Measurements from ENCODE around the gene SEL1L3.

The SEL1L3 gene

DNA sequence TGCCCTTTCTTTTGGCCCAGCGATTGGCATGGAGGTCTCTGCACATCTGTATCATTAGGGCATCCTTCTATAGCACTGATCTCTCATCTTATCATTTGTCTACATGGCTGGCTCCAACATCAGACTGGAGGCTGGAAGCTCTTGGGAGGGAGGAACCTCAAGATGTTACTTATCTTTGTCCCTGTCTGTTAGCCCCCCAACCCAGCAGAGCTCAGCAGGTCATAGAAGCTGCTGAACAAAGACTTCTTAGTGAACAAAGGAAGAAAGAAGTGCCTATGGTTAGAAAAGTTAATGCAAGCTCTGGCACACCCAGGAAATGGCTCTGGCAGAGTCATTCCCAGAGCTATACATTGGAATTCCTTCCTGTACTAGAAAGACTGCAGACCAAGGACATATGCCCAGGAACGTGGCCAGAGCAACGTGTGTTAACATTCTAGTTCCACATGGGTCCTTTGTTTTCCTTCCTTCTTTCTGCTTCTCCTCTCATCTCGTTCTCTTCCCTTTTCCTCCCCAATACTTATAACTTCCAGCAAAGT, 74.0 kb downstream of the SEL1L3 start:
- no peak for DNase-seq (ENCODE audit: low spot score)

DNA sequence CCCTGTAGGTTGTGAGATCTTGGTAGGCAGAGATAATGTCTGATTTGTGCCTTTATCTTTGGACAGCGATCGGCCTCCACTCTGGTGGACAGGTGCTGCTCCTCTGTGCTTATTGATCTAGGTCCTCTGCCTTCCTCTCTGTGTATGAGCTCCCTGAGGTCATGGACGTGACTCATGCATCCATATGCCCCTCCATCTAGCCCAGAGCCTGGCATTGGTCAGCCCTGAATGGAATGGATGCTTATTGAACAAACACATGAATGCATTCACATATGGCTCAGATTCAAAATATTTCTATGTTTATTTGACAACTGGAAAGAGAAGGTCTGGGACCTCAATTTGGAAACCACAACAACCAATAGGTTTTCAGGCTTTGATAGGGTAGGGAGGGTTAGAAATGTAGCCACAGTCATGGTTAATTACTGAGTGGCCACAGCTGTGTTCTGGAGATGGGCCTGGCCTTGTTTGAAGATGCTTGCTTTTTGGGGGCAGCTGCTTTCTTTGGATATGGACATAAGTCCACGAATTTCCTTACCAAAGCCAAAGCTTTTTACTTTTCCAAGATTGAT, 76.2 kb downstream of the SEL1L3 start:
- DNase-seq (ENCODE audit: low spot score), result no peak

DNA sequence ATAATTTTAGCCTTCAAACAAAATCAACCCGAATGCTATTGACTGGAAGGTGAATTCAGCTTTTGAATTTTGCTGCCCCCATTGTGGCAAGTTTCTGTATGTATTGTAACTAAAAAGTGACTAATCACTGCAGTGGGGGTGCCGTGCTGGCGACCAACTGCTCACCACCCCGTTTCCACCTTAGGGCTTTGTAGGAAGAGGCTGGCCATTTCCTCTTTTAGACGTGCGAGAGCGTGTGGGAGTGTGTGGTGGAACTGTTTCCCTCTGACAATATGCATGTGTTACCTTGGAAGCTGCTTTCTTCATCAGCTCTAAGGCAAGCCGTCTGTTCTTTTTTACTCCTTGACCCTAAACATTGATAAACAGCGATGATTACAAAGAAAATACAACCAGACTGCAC, 78.8 kb downstream of the SEL1L3 start:
- DNase-seq (ENCODE audit: low spot score), result no peak

DNA sequence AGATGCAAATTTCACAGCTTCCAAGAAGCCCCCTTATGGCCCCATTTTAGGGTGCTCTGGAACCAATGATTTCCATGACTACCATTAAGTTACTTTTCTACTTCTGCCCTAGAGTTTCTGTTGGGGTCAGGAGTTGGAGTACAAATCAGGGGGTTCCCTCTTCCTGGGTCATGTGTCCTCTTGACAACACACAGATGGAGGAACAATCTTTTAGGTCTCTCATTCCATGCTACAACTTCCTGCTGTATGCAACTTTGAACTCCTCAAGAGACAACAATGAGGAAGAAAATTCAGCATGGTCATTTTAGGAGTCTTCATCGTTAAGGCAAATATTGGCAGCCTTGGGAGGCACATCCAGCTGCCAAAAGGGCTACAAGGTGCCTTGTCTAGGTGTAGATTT, 79.7 kb downstream of the SEL1L3 start:
- DNase-seq (ENCODE audit: low spot score), result no peak

DNA sequence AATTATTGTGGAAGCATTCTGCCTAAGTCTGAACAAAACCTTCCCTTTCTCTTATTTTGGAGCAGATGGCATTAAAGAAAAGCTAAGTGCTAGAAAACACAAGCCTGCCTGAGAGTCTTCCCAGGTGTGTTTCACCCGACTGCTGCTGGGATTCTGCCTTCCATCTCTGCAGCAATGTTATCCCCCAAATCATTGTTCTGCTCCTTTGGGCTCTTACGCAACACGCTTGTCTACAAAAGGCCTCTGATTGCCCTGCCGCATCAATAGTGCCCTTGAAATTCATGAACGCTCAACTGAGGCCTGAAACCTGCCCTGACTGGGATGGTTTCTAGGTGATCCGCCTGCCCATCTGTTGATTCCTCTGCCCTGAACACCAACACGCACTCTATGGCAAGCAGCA, 80.3 kb downstream of the SEL1L3 start:
- no peak for DNase-seq (ENCODE audit: low spot score)

DNA sequence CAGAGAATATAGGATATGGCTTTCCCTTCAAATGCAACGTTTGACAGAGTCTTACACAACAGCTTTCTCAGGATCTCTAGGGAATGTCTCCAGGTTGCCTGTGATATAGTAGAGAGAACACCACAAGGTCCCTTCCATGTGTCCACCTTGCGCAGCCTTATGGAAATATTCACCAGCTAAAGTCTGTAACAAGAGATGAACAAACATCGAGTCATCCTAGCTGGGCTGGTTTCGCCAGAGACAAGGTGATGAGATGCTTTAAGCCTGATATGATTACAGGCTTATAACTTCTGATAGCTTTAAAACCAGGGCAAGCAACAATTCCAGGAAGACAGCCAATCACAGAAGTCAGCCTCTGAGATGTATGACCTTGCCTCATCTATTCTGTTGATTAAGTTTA, 83.8 kb downstream of the SEL1L3 start:
- no peak for DNase-seq (ENCODE audit: low spot score)

DNA sequence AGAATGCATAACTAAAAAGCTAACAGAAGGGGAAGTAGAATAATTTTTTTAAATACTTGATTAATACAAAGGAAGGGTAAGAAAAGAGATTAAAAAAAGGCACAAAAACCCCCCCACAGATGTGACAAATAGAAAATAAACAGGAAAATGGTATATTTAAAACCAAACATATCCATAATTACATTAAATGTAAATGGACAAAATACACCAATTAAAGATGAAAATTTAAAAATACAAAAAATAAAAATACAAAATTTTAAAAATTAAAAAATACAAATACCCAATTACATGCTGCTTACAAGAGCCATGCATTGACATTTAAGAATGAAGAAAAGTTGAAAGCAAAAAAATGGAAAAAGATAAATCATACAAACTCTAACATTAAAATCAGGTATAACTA, 86.0 kb downstream of the SEL1L3 start:
- DNase-seq (ENCODE audit: low spot score), result no peak

DNA sequence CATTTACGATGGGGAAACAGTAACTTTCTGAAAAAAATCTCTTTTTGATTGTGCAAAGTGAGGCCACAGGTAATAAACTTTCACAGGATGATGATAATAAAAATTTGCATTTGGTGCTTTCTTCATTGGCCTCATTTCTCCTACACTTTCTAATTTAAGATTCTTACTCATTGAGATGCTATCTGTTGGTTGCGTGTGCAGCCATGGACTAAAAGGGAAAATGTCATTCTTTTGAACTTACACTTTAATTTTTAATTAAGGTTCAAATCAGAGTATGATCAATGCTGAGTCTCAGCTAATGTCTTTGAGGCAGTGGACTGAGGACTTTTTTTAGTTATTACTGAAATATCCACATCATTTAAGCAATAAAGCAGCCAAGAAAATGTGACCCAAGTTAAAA, 87.6 kb downstream of the SEL1L3 start:
- no peak for DNase-seq (ENCODE audit: low spot score)

DNA sequence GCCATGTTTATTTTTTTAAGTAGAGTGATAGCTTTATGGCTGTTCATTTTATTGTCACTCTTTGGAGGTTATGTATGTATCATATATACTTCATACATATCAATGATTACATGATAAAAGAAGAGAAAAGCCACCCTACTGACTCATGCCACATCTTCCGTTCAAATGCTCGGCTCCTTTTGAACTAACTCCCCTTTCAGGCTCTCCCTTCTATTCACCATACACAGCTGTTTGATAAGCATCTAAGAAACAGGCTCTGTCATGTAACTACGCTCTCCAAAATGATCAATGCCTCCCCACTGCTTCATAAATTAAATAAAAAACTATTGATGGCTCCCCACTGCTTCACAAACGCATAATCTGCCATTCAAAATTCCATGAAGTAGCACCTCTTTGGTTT, 89.4 kb downstream of the SEL1L3 start:
- DNase-seq (ENCODE audit: low spot score), result no peak

DNA sequence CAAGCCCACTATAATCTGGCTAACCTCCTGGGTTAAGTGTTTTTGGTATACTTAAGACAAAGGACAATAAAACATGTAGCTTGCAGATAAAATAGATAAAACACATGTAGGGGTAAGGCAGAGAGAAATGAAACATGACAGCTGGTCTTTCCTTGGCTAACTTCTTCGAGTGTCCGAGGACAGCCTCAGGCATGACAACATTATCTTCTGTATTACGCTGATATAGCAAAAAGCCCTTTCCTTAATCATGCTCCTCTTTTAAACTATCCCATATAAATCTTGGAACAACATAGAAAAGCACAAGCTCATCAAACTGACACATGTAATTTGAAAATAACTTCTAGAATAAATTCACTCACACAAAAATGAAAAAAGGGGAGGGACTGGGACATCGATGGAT, 91.1 kb downstream of the SEL1L3 start:
- no peak for DNase-seq (ENCODE audit: low spot score)

DNA sequence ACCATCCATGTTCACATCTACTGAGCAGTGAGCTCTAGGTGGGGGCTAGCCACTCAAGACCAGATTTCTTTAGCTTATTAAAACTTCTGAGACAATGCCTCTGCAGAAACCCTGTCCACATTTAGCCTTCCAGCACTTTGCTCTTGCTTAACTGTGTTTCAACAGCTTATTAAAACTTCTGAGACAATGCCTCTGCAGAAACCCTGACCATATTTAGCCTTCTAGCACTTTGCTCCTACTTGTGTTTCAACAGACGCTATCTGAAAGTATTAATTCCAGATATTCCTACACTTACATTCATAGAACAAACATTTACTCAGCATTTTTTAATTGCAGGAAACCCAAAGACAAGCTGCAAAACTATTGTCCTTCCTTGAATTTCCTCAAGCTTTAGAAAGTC, 91.9 kb downstream of the SEL1L3 start:
- DNase-seq (ENCODE audit: low spot score), result no peak

DNA sequence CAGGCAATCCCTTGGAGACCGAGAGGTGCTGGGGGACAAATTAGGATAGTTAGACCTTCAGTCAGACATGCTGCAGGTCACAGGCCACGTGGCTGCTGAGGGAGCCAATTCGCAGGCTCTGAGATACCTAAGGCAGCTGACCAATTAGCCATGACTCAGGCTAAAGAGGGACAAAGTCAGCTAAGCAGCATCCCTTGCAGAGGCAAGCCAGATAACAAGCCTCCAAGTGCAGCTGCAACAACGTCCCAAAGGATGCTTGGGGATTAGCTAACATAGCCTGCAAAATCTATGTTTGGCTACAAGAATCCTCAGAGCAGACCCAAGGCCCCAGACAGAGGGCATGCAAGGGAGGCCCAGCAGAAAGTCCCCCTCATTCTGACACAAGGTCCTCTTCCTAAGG, 93.5 kb downstream of the SEL1L3 start:
- DNase-seq (ENCODE audit: low spot score), result no peak

DNA sequence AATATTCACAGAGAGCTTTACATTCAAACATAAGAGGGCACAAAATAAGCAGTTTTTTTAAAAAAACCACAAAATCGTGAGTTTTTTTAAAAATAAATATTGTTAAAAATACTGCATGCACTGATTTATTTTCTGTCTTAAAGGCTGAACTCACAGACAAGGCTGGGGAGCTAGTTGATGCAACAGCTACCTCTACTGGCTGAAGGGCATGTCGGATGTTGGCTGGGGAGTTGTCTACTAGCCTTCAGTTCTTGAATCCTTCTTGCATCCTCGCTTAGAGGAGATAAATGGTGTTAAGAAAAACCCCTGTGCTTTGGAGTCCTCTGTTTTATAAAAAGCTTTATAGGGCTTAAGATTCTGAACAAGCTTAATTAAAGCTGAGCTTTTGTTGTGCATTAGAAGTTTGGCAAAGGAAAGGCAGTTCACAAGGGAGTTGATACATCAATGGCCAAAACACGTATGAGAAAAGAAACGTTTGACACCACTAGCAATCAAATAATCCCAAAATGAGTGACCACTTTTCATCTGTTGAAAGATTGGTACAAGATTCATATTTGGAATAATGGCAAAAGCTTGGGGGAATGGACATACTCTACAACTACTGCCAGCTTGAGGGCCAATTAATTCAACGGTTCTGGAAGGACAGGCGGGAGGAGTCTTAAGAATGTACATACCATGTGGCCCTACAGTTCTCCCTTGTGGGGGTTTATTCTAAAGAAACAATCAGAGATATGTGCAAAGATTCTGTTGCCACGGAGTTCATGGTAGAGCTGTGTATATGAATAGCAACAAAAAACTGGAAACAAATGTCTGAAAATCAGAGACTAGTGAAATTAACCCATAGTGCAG, 94.7 kb downstream of the SEL1L3 start:
- peak; percentile 62 for DNase-seq (ENCODE audit: low spot score)

DNA sequence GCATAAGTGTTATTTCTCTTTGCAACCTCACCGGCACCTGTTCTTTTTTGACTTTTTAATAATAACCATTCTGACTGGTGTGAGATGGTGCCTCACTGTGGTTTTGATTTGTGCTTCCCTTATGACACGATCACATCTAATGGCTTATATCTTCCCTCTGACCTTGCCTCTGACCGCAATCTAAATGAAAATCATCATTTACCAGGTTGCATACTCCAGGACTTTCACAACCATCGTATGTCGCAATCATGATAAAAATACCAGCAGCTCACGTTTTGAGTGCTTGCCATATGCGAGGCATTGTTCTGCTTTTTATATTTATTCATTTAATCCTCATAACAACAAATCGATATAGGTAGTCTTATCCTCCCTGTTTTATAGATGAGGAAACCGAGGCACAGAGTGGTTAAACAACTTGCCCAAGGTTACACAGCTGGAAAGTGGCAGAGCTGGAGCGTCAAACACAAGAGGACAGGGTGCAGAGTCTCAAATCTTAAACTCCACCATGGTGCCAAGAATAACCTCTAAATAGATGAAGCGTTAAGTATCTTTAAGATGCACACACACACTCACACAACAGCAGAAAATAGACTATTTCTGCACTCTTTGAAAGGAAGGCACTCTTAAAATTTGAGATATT, 102.2 kb downstream of the SEL1L3 start:
- no peak for DNase-seq (ENCODE audit: low spot score)

DNA sequence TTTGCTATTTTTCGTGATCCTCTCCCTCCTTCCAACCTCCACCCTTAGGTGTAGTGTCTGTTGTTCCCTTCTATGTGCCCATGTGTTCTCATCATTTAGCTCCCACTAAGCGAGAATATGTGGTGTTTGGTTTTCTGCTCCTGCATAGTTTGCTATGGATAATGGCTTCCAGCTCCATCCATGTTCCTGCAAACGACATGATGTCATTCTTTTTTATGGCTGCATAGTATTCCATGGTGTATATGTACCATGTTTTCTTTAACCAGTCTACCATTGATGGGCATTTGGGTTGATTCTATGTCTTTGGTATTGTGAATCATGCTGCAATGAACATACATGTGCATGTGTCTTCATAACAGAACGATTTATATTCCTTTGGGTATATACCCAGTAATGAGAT, 102.7 kb downstream of the SEL1L3 start:
- no peak for DNase-seq (ENCODE audit: low spot score)

DNA sequence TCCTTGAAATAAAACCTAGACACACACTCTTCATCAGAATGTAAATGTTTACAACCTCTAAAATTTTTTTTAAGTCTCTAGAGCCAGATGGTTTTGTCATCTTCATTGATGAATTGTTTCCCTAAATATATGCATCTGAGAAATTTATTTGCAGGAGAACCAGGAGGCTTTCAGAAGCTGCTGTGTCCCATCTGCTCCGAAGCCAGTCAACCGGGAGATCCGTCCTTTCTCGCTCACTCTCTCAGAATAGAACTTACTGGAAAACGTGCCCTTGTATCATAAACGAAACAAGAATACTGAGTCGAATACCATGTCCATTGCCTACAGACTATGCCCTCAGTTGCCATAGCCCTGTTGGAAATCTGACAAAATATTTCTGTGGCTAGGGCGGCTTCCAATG, 103.7 kb downstream of the SEL1L3 start:
- no peak for DNase-seq (ENCODE audit: low spot score)

DNA sequence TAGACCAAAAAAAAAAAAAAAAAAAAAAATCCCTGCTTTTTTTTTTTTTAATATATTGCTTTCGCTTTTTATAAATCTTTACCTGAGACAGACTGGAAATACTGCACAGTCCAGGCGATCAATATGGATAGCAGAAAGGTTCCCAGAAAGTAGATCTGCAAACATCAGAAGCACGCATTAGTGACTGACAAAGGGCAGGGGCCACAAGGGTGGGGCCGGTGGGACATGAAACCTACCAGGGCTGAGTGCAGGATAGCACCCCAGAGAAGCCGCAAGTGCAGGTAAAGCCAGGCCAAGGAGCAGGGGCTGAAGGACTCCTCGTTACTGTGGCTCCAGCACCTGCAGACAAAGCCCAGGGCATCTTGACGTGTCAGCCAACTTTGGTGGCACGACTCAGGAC, 105.3 kb downstream of the SEL1L3 start:
- DNase-seq (ENCODE audit: low spot score), result no peak

DNA sequence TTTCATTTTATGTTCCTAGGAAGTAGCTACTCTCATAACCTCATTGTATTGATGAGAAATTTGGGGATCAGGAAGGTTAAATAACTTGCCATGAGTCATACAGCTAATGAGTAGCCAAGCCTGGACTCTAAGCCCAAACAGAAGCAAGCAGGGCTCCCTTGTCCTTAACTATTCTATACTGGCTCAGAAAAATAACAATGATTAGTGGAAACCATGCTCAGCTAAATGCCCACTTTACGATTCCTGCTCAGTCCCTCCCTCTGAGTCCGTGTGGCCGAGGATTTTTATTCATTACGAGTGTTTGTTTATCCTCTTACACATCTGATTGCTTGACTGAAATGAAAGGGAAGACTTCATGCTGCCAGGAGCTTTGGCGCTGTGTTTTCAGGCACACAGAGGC, 106.3 kb downstream of the SEL1L3 start:
- DNase-seq (ENCODE audit: low spot score), result no peak

DNA sequence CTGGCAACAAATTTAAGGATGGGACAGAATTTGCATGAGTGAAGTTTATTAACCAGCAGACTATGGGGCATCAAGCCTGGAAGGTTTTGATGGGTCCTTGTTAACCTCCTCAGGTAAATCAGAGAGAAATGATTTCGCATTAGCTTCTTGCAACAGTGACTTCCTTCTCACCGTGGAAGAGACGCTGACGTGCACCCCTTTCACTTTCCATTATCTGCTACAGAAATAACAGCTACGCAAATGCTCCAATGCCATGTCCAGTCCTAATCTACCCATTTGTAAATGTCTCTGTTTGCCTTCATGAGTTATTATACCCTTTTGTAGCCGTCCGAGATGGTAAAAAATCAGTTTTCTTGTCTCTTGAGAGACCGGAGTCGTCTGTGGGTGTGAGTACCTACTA, 106.9 kb downstream of the SEL1L3 start:
- DNase-seq (ENCODE audit: low spot score), result no peak

DNA sequence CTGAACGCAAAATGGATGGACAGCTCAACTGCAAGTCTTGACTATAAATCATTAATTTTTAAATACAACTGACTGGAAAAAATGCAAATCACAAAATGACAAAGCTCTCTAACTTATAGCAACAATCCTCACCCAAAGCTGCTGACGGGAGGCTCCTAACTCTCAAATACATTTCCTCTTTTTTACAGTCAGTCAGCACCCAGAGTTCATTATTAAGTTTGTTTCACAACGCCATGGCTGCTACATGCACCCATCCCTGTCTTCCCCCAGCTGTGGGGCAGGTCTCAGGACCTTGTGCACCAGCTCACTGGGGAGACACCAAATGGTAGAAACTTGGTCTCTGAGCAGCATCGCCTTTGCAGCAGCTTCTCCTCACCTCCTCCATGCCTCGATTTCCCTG, 109.5 kb downstream of the SEL1L3 start:
- DNase-seq (ENCODE audit: low spot score), result no peak

DNA sequence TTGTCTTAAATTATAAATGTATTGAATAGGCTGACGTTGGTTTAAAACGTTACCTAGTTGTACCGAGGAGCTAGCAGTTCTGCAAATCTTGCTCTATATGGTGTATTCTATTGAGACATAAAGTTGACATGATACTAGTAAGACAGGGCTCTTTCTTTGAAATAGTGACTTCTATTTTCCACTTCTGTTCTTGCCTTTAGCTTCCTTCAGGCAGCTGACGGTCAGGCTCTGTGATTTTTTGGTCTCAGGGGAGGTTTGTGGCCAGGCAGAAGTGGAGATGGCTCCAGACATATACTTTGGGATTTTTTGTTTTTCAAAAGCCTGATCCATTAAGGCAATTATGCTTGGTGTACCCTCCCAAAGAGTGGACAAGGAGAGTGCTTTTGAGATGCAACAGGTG, 111.9 kb downstream of the SEL1L3 start:
- no peak for DNase-seq (ENCODE audit: low spot score)

DNA sequence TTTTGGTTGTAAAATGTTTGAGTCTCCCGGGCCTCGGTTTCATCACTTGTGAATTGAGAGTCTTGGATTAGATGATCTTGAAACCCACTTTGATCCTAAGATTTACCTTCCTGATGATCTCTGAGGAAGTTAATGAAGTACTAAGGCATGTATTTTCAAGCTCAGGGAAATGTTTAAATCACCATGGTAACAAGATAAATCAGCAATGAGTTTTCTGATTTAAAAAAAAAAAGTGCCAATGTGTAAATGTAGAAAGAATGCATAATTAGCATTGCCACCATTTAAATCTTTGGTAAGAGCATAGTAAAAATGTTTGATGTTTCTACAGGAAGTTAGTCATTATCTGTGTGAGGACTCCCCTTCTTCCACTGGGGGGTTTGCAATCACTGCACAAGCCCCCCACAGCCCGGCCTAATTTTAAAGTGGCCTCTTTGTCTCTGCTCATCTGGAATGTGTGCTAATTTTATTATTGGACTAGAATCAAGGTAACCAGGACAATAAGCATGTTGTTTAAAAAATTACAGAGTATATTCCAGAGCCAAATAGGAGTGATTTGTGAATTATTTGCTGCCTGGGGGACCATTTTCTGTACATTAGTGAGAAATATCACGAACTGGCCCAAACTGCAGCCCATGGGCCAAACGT, 113.5 kb downstream of the SEL1L3 start:
- DNase-seq (ENCODE audit: low spot score), result no peak

DNA sequence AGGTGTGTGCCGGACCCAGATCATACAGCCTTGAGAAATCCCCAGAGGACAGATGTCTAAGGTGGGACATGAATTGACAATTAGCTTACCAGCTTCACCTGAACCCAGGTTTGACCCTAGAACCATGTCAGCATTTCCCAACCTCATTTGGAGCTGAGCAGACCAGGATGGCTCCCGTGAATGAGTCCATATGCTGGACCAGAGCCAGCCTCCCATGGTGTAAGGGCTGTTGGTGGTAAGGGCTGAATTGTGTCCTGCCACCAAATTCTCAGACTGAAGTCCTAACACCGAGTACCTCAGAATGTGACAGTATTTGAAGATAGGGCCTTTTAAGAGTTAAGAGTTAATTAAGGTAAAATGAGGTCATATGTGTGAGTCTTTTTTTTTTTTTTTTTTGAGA, 118.8 kb downstream of the SEL1L3 start:
- DNase-seq (ENCODE audit: low spot score), result no peak
